ENCODE measurements around the gene ACADM.

Gene ACADM

DNA sequence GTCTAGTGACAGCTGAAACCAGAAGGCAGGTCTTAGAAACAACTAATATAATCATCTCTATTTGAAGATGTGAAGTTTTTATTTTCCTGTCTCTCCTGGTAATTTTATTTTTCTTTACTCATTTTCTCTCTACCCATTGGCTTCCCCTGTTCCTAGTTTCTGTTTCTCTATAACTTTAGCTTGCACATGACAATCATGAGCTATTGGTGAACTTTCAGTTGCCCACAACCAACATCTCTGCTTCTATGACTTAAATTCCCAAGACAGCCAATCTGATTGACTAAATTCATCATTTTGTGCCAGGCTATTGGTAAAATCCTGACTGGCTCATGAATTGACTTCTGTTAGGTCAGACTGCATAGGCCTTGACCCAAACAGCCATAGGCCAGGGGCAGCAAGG lies 13.7 kb upstream of the ACADM start:
- H3K4me1 ChIP-seq (ENCODE audit: control insufficient read depth in 1 of 2, insufficient read depth in 2 of 2, low read length in 2 of 2): no peaks in the 10 kb centered on the region
- H3K4me3 ChIP-seq (ENCODE audit: low read depth, low read length): no peak overlapping the region
- H3K18ac ChIP-seq (ENCODE audit: low read length): no peak overlapping the region
- H2BK12ac ChIP-seq (ENCODE audit: low read length): no peak overlapping the region
- no peaks in the 10 kb centered on the region for H3K9me3 ChIP-seq (ENCODE audit: insufficient read depth, low read depth, low read length)
- H2AFZ ChIP-seq (ENCODE audit: insufficient read depth, low read length, poor library complexity): no peak overlapping the region
- H3K14ac ChIP-seq (ENCODE audit: low read length): no peak overlapping the region
- H3K4ac ChIP-seq (ENCODE audit: low read depth, low read length): no peak overlapping the region
- H3K27ac ChIP-seq (ENCODE audit: low read depth, low read length): no peak overlapping the region
- no peaks in the 10 kb centered on the region for H3K79me2 ChIP-seq (ENCODE audit: control insufficient read depth, insufficient read depth, low read length, poor library complexity)
- H4K12ac ChIP-seq (ENCODE audit: low read depth, low read length): no peak overlapping the region
- DNase-seq: no peak
- no peaks in the 10 kb centered on the region for H3K79me1 ChIP-seq (ENCODE audit: low read length)
- no peak overlapping the region for H3K23ac ChIP-seq (ENCODE audit: low read length)
- H2BK120ac ChIP-seq (ENCODE audit: insufficient read depth, low read length, poor library complexity): no peak overlapping the region
- no peaks in the 10 kb centered on the region for H3K27me3 ChIP-seq (ENCODE audit: insufficient read depth, low read length)
- H2BK5ac ChIP-seq (ENCODE audit: low read depth, low read length, poor library complexity): no peak overlapping the region
- H3K4me2 ChIP-seq (ENCODE audit: low read length): no peak overlapping the region
- H4K8ac ChIP-seq (ENCODE audit: low read depth, low read length): no peak overlapping the region
- H3K9ac ChIP-seq (ENCODE audit: low read length): no peak overlapping the region
- H2AK5ac ChIP-seq (ENCODE audit: low read length): no peak overlapping the region
- H3K36me3 ChIP-seq (ENCODE audit: control insufficient read depth in 1 of 2, insufficient read depth in 2 of 2, low read length in 2 of 2): no peaks in the 10 kb centered on the region
- H4K91ac ChIP-seq (ENCODE audit: low read depth, low read length): no peak overlapping the region

DNA sequence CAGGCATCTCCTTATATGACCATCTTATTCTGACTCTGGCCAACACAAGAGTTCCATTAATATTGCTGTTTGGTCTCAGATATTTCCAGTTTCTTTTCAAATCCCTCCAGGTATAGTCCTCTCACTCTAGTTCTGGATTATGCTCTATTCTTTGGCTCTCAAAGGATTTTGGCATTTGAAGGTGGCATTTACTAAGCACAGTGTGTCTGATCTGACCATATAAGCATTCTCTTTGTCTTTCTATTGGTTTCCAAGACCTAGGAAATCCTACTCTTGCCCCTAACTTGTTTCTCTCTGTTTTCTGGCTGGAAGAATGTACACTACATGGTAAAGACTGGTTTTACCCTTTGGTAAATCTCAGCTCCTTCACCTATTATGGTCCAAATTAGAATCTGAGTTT lies 12.7 kb upstream of the ACADM start:
- no peak for DNase-seq
- H3K4ac ChIP-seq (ENCODE audit: low read depth, low read length): no peak overlapping the region
- no peaks in the 10 kb centered on the region for H3K4me1 ChIP-seq (ENCODE audit: control insufficient read depth in 1 of 2, insufficient read depth in 2 of 2, low read length in 2 of 2)
- H4K8ac ChIP-seq (ENCODE audit: low read depth, low read length): no peak overlapping the region
- H2BK120ac ChIP-seq (ENCODE audit: insufficient read depth, low read length, poor library complexity): no peak overlapping the region
- no peaks in the 10 kb centered on the region for H3K36me3 ChIP-seq (ENCODE audit: control insufficient read depth in 1 of 2, insufficient read depth in 2 of 2, low read length in 2 of 2)
- H4K12ac ChIP-seq (ENCODE audit: low read depth, low read length): no peak overlapping the region
- H4K91ac ChIP-seq (ENCODE audit: low read depth, low read length): no peak overlapping the region
- no peak overlapping the region for H3K23ac ChIP-seq (ENCODE audit: low read length)
- H2BK5ac ChIP-seq (ENCODE audit: low read depth, low read length, poor library complexity): no peak overlapping the region
- H3K14ac ChIP-seq (ENCODE audit: low read length): no peak overlapping the region
- no peak overlapping the region for H2AK5ac ChIP-seq (ENCODE audit: low read length)
- H3K4me2 ChIP-seq (ENCODE audit: low read length): no peak overlapping the region
- no peak overlapping the region for H3K4me3 ChIP-seq (ENCODE audit: low read depth, low read length)
- no peaks in the 10 kb centered on the region for H3K9me3 ChIP-seq (ENCODE audit: insufficient read depth, low read depth, low read length)
- no peaks in the 10 kb centered on the region for H3K79me2 ChIP-seq (ENCODE audit: control insufficient read depth, insufficient read depth, low read length, poor library complexity)
- no peak overlapping the region for H2BK12ac ChIP-seq (ENCODE audit: low read length)
- no peak overlapping the region for H3K9ac ChIP-seq (ENCODE audit: low read length)
- H2AFZ ChIP-seq (ENCODE audit: insufficient read depth, low read length, poor library complexity): no peak overlapping the region
- no peak overlapping the region for H3K18ac ChIP-seq (ENCODE audit: low read length)
- no peaks in the 10 kb centered on the region for H3K27me3 ChIP-seq (ENCODE audit: insufficient read depth, low read length)
- no peak overlapping the region for H3K27ac ChIP-seq (ENCODE audit: low read depth, low read length)
- no peaks in the 10 kb centered on the region for H3K79me1 ChIP-seq (ENCODE audit: low read length)

DNA sequence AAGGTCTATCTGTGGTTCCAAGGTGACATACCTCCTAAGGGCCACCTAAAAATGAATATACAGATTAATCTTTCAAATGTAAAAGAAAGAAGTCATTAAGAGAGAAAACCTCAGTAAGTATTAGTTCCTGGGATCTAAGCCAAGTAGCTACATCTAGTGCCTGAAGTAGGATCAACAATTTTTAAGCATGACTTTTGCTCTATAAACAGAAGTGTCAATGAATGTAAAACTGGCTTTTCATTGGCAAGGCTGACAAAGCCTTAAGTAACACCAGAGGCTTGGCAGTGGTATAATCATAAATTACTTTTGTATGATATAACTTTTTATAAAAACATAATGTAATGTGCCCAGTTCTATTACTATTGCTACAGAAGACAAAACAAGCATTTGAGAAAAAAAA lies 12.2 kb upstream of the ACADM start:
- Histone ChIP-seq H3K4me1 (ENCODE audit: control insufficient read depth in 1 of 2, insufficient read depth in 2 of 2, low read length in 2 of 2) (no peaks in the 10 kb centered on the region), H2BK12ac (ENCODE audit: low read length) (no peak overlapping the region), H3K4me3 (ENCODE audit: low read depth, low read length) (no peak overlapping the region), H3K27me3 (ENCODE audit: insufficient read depth, low read length) (no peaks in the 10 kb centered on the region), H3K14ac (ENCODE audit: low read length) (no peak overlapping the region), H3K9me3 (ENCODE audit: insufficient read depth, low read depth, low read length) (no peaks in the 10 kb centered on the region), H3K79me1 (ENCODE audit: low read length) (no peaks in the 10 kb centered on the region), H4K8ac (ENCODE audit: low read depth, low read length) (no peak overlapping the region), H4K91ac (ENCODE audit: low read depth, low read length) (no peak overlapping the region), H3K9ac (ENCODE audit: low read length) (no peak overlapping the region), H4K12ac (ENCODE audit: low read depth, low read length) (no peak overlapping the region), H2BK5ac (ENCODE audit: low read depth, low read length, poor library complexity) (no peak overlapping the region), H3K4ac (ENCODE audit: low read depth, low read length) (no peak overlapping the region), H2BK120ac (ENCODE audit: insufficient read depth, low read length, poor library complexity) (no peak overlapping the region), H2AFZ (ENCODE audit: insufficient read depth, low read length, poor library complexity) (no peak overlapping the region), H2AK5ac (ENCODE audit: low read length) (no peak overlapping the region), H3K36me3 (ENCODE audit: control insufficient read depth in 1 of 2, insufficient read depth in 2 of 2, low read length in 2 of 2) (no peaks in the 10 kb centered on the region), H3K4me2 (ENCODE audit: low read length) (no peak overlapping the region), H3K79me2 (ENCODE audit: control insufficient read depth, insufficient read depth, low read length, poor library complexity) (no peaks in the 10 kb centered on the region), H3K27ac (ENCODE audit: low read depth, low read length) (no peak overlapping the region), H3K18ac (ENCODE audit: low read length) (no peak overlapping the region), H3K23ac (ENCODE audit: low read length) (no peak overlapping the region)
- no peak for DNase-seq

DNA sequence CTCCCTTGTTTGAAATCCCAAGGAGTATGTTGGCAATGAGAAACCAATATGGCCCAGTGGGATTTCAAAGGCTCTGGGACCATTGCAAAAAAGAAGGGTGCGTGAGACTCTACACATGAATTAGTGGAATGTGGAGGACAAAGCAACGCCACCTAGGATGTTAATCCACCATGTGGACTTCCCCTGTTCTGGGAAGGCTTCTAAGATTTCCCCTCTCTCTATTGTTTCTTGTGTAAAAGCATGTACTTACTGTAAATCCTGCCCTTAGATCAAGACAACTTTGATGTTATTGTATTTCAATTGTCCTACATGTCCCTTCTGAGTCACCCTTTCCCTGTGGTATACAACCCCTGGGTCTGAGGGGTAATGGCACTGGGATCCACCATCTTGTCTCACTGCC lies 4.7 kb upstream of the ACADM start:
- Histone ChIP-seq H3K4me2 (ENCODE audit: low read length) (no peak overlapping the region), H3K79me2 (ENCODE audit: control insufficient read depth, insufficient read depth, low read length, poor library complexity) (peaks cover 5% of the 10 kb centered on the region), H2AFZ (ENCODE audit: insufficient read depth, low read length, poor library complexity) (no peak overlapping the region), H3K27me3 (ENCODE audit: insufficient read depth, low read length) (no peaks in the 10 kb centered on the region), H4K12ac (ENCODE audit: low read depth, low read length) (no peak overlapping the region), H3K4me3 (ENCODE audit: low read depth, low read length) (no peak overlapping the region), H3K79me1 (ENCODE audit: low read length) (peaks cover 9% of the 10 kb centered on the region), H2BK120ac (ENCODE audit: insufficient read depth, low read length, poor library complexity) (no peak overlapping the region), H3K9me3 (ENCODE audit: insufficient read depth, low read depth, low read length) (no peaks in the 10 kb centered on the region), H2AK5ac (ENCODE audit: low read length) (no peak overlapping the region), H2BK12ac (ENCODE audit: low read length) (no peak overlapping the region), H3K36me3 (ENCODE audit: control insufficient read depth in 1 of 2, insufficient read depth in 2 of 2, low read length in 2 of 2) (no peaks in the 10 kb centered on the region), H3K4me1 (ENCODE audit: control insufficient read depth in 1 of 2, insufficient read depth in 2 of 2, low read length in 2 of 2) (no peaks in the 10 kb centered on the region), H2BK5ac (ENCODE audit: low read depth, low read length, poor library complexity) (no peak overlapping the region), H3K9ac (ENCODE audit: low read length) (no peak overlapping the region), H3K18ac (ENCODE audit: low read length) (no peak overlapping the region), H4K91ac (ENCODE audit: low read depth, low read length) (no peak overlapping the region), H3K27ac (ENCODE audit: low read depth, low read length) (no peak overlapping the region), H3K4ac (ENCODE audit: low read depth, low read length) (no peak overlapping the region), H4K8ac (ENCODE audit: low read depth, low read length) (no peak overlapping the region), H3K14ac (ENCODE audit: low read length) (no peak overlapping the region), H3K23ac (ENCODE audit: low read length) (no peak overlapping the region)
- DNase-seq: no peak
- WGBS (ENCODE audit: extremely low coverage, insufficient coverage, insufficient read length): no CpG with 5 or more reads among the region's 2 CpGs

DNA sequence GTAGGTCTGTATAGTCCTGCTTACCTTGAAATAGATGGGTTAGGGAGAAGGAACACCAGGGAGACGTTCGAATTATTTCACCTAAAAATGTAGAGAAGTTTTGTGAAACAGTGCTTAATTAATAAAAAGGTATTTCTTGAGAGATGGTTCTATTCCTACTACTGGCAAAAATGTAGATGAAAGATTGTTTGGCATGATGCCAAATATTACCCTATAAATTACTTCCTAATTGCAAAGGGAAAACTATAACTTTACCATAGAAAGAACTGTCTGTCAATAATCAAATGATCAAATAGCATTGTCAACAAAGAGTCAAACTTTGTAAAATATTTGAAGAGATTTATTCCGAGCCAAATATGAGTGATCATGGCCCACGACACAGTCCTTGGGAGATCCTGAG lies 4.2 kb upstream of the ACADM start:
- Histone ChIP-seq H4K8ac (ENCODE audit: low read depth, low read length) (no peak overlapping the region), H3K27ac (ENCODE audit: low read depth, low read length) (no peak overlapping the region), H3K4me3 (ENCODE audit: low read depth, low read length) (no peak overlapping the region), H4K91ac (ENCODE audit: low read depth, low read length) (no peak overlapping the region), H3K4ac (ENCODE audit: low read depth, low read length) (no peak overlapping the region), H3K14ac (ENCODE audit: low read length) (no peak overlapping the region), H3K79me2 (ENCODE audit: control insufficient read depth, insufficient read depth, low read length, poor library complexity) (peaks cover 5% of the 10 kb centered on the region), H3K9me3 (ENCODE audit: insufficient read depth, low read depth, low read length) (no peaks in the 10 kb centered on the region), H3K36me3 (ENCODE audit: control insufficient read depth in 1 of 2, insufficient read depth in 2 of 2, low read length in 2 of 2) (no peaks in the 10 kb centered on the region), H3K79me1 (ENCODE audit: low read length) (peaks cover 10% of the 10 kb centered on the region), H3K27me3 (ENCODE audit: insufficient read depth, low read length) (no peaks in the 10 kb centered on the region), H2BK5ac (ENCODE audit: low read depth, low read length, poor library complexity) (no peak overlapping the region), H2BK120ac (ENCODE audit: insufficient read depth, low read length, poor library complexity) (no peak overlapping the region), H4K12ac (ENCODE audit: low read depth, low read length) (no peak overlapping the region), H3K18ac (ENCODE audit: low read length) (no peak overlapping the region), H2AFZ (ENCODE audit: insufficient read depth, low read length, poor library complexity) (no peak overlapping the region), H3K4me1 (ENCODE audit: control insufficient read depth in 1 of 2, insufficient read depth in 2 of 2, low read length in 2 of 2) (no peaks in the 10 kb centered on the region), H3K4me2 (ENCODE audit: low read length) (no peak overlapping the region), H3K9ac (ENCODE audit: low read length) (no peak overlapping the region), H2BK12ac (ENCODE audit: low read length) (no peak overlapping the region), H3K23ac (ENCODE audit: low read length) (no peak overlapping the region), H2AK5ac (ENCODE audit: low read length) (no peak overlapping the region)
- WGBS (ENCODE audit: extremely low coverage, insufficient coverage, insufficient read length): no CpG with 5 or more reads among the region's 4 CpGs
- no peak for DNase-seq

All from trophoblast cell (in vitro differentiated cells and primary cell).